Neural cell (in vitro differentiated cells): Measurements from ENCODE around the gene GOLT1B. TPM values are rescaled to one million over a fixed set of nuclear protein-coding genes. Genes with fewer than 3 reads are reported as not detected.

Experiments
- H2AFZ ChIP-seq: fragments of 200-600, 300-800 bp; sonication (generic), shearing (Covaris generic); 2 replicates; pipeline ENCODE4 v1.6.0; 2014; ENCODE audit warnings: low read depth, mild to moderate bottlenecking, antibody characterized with exemption, low read length, moderate library complexity
- H3F3A ChIP-seq: fragments of 200-600 bp; shearing (Covaris generic); 2 replicates; pipeline ENCODE4 v1.6.1; 2016; ENCODE audit warnings: mild to moderate bottlenecking, moderate library complexity, mixed read lengths, antibody characterized with exemption, low read length; ENCODE audit not compliant: insufficient read depth, poor library complexity, severe bottlenecking
- H3K27ac ChIP-seq: fragments of 200-600, 300-800 bp; sonication (generic), shearing (Covaris generic); 2 replicates; pipeline ENCODE4 v1.5.1; 2014; ENCODE audit warnings: mild to moderate bottlenecking, low read length, moderate library complexity
- H3K27me3 ChIP-seq: fragments of 300-800, 200-600 bp; sonication (generic), shearing (Covaris generic); 2 replicates; pipeline ENCODE4 v1.6.0; 2014; ENCODE audit warnings: mild to moderate bottlenecking, low read depth, low read length, moderate library complexity; ENCODE audit not compliant: insufficient read depth
- H3K36me3 ChIP-seq: fragments of 300-800, 200-600 bp; sonication (generic), shearing (Covaris generic); 2 replicates; pipeline ENCODE4 v1.5.1; 2014; ENCODE audit warnings: mild to moderate bottlenecking, antibody characterized with exemption, low read length, moderate library complexity; ENCODE audit not compliant: insufficient read depth
- H3K4me2 ChIP-seq: fragments of 300-800, 200-600 bp; sonication (generic), shearing (Covaris generic); 2 replicates; pipeline ENCODE4 v1.6.0; 2014; ENCODE audit warnings: mild to moderate bottlenecking, low read length
- H3K4me3 ChIP-seq: fragments of 300-800, 200-600 bp; sonication (generic), shearing (Covaris generic); 2 replicates; pipeline ENCODE4 v1.5.1; 2014; ENCODE audit warnings: mild to moderate bottlenecking, low read length, moderate library complexity
- H3K79me2 ChIP-seq: fragments of 200-600 bp; shearing (Covaris generic); replicated peaks from 2 replicates; pipeline ENCODE4 v1.6.0; 2014; ENCODE audit warnings: mild to moderate bottlenecking, low read length, moderate library complexity; ENCODE audit not compliant: insufficient read depth
- H3K9ac ChIP-seq: fragments of 300-800, 200-600 bp; sonication (generic), shearing (Covaris generic); 2 replicates; pipeline ENCODE4 v1.6.1; 2016; ENCODE audit warnings: mild to moderate bottlenecking, low read length, mixed read lengths
- H3K9me2 ChIP-seq: fragments of 200-600 bp; shearing (Covaris generic); 2 replicates; pipeline ENCODE4 v1.6.1; 2016; ENCODE audit warnings: mild to moderate bottlenecking, low read length, mixed read lengths; ENCODE audit not compliant: insufficient read depth
- H3K9me3 ChIP-seq: fragments of 200-600, 300-800 bp; sonication (generic), shearing (Covaris generic); 2 replicates; pipeline ENCODE4 v1.6.1; 2016; ENCODE audit warnings: mild to moderate bottlenecking, mixed run types, low read length, moderate library complexity, mixed read lengths
- H4K20me1 ChIP-seq: fragments of 200-600 bp; shearing (Covaris generic); 2 replicates; pipeline ENCODE4 v1.6.1; 2016; ENCODE audit warnings: mild to moderate bottlenecking, mixed run types; ENCODE audit not compliant: insufficient read depth
- CTCF ChIP-seq: fragments of 450-650 bp; IDR thresholded peaks from 2 replicates; pipeline ENCODE4 v1.5.1; 2014; ENCODE audit warnings: antibody characterized with exemption, mild to moderate bottlenecking, moderate library complexity; ENCODE audit not compliant: poor library complexity, severe bottlenecking
- EP300 ChIP-seq: fragments of 450-650 bp; conservative IDR thresholded peaks from 2 replicates; pipeline ENCODE4 v1.6.1; 2014; ENCODE audit warnings: antibody characterized with exemption, mild to moderate bottlenecking, moderate library complexity; ENCODE audit not compliant: poor library complexity, severe bottlenecking
- EZH2 ChIP-seq: fragments of 200-600, 300-800 bp; shearing (Covaris generic), sonication (generic); IDR thresholded peaks from 2 replicates; pipeline ENCODE4 v1.6.1; 2014; ENCODE audit warnings: antibody characterized with exemption, low read length, borderline replicate concordance, mild to moderate bottlenecking; ENCODE audit not compliant: insufficient read depth, poor library complexity, severe bottlenecking
- MXI1 ChIP-seq: fragments of 450-650 bp; conservative IDR thresholded peaks from 2 replicates; pipeline ENCODE4 v1.6.1; 2014; ENCODE audit warnings: antibody characterized with exemption, mild to moderate bottlenecking; ENCODE audit not compliant: poor library complexity, severe bottlenecking
- POLR2AphosphoS5 ChIP-seq: IDR thresholded peaks from 2 replicates; pipeline ENCODE4 v1.6.1; 2012
- RAD21 ChIP-seq: fragments of 450-650 bp; conservative IDR thresholded peaks from 2 replicates; pipeline ENCODE4 v1.6.1; 2014; ENCODE audit warnings: antibody characterized with exemption, mild to moderate bottlenecking, moderate library complexity
- REST ChIP-seq: IDR thresholded peaks from 2 replicates; pipeline ENCODE4 v1.6.1; 2012; ENCODE audit warnings: borderline replicate concordance
- SMC3 ChIP-seq: fragments of 450-650 bp; conservative IDR thresholded peaks from 2 replicates; pipeline ENCODE4 v1.6.1; 2014; ENCODE audit warnings: antibody characterized with exemption, mild to moderate bottlenecking, moderate library complexity; ENCODE audit not compliant: poor library complexity
- TAF1 ChIP-seq: IDR thresholded peaks from 2 replicates; pipeline ENCODE4 v1.6.1; 2012; ENCODE audit warnings: low read depth
- polyA plus RNA-seq: library from polyadenylated mRNA; depleted of rRNA; stranded (reverse); fragments of >200 nt; gene quantifications from 2 replicates; pipeline ENCODE4 v1.2.3, GENCODE V29; 2014

GOLT1B gene
- polyA plus RNA-seq, 1 donor from 2014 or later, result 203 TPM

DNA sequence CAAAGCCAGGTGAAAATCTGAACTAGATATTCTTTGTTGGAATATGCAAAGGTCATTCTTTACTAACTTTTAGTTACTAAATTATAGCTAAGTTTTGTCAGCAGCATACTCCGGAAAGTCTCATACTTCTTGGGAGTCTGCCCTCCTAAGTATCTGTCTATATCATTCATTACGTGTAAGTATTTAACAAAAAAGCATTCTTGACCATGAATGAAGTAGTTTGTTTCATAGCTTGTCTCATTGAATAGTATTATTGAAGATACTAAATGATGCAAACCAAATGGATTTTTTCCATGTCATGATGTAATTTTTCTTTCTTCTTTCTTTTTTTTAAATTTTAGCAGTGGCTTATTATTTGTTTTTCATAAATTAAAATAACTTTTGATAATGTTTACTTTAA, 14.7 kb downstream of the GOLT1B start:
- TF ChIP-seq EZH2 (no peak), RAD21 (no peak), TAF1 (no peak), REST (no peak), CTCF (no peak), SMC3 (no peak), MXI1 (no peak), EP300 (no peak), POLR2AphosphoS5 (no peak)
- Histone ChIP-seq H3K9ac (no peak overlapping the region), H3K9me3 (no peaks in the 10 kb centered on the region), H3K79me2 (no peaks in the 10 kb centered on the region), H3K4me3 (no peak overlapping the region), H3F3A (no peaks in the 10 kb centered on the region), H3K27ac (no peak overlapping the region), H3K27me3 (no peaks in the 10 kb centered on the region), H3K36me3 (no peaks in the 10 kb centered on the region), H4K20me1 (no peaks in the 10 kb centered on the region), H2AFZ (no peak overlapping the region), H3K4me2 (no peak overlapping the region), H3K9me2 (no peaks in the 10 kb centered on the region)

DNA sequence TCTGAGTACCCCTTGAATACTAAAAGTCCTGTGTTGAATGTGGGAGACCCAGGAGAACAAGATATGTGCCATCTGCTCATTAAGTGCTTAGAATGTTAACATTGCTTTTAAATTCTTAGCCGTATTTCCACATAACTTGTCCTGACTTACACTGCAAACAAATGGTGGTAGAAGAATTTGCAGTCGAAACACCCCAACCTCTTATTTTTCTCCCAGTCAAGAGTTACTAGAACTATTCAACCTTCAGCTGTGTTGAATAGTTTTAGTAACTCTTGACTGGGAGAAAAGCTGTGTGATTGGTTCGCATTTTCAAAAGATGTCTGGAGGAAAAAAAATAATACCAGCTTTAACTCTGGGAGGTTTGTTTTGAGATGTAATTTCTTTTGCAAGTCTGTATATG, 16.9 kb downstream of the GOLT1B start:
- no peak overlapping the region for H3K9ac ChIP-seq
- H4K20me1 ChIP-seq, result no peaks in the 10 kb centered on the region
- no peaks in the 10 kb centered on the region for H3K9me2 ChIP-seq
- H3K4me3 ChIP-seq, result no peak overlapping the region
- no peaks in the 10 kb centered on the region for H3F3A ChIP-seq
- no peaks in the 10 kb centered on the region for H3K9me3 ChIP-seq
- no peak overlapping the region for H2AFZ ChIP-seq
- H3K4me2 ChIP-seq, result no peak overlapping the region
- no peaks in the 10 kb centered on the region for H3K36me3 ChIP-seq
- no peak for TF ChIP-seq POLR2AphosphoS5
- no peak for TF ChIP-seq EP300
- no peak for TF ChIP-seq RAD21
- TF ChIP-seq SMC3, result no peak
- TF ChIP-seq TAF1, result no peak
- no peak for TF ChIP-seq EZH2
- TF ChIP-seq CTCF, result no peak
- no peak for TF ChIP-seq MXI1
- no peak for TF ChIP-seq REST
- no peaks in the 10 kb centered on the region for H3K79me2 ChIP-seq
- H3K27me3 ChIP-seq, result no peaks in the 10 kb centered on the region
- H3K27ac ChIP-seq, result no peak overlapping the region
